H1 (cell line): Measurements from ENCODE around the gene OSBPL2. TPM values are rescaled to one million over a fixed set of nuclear protein-coding genes. Genes with fewer than 3 reads are reported as not detected.

ENCODE experiments used
- CTCF ChIA-PET: fragments of 300-600 bp; sonication (Branson Sonifier 250); formaldehyde crosslinking; loops from one replicate; lab custom pipeline; 2021; ENCODE audit not compliant: partially characterized antibody; lab: Charles Lee
- POLR2A ChIA-PET: fragments of 300-600 bp; sonication (Branson Sonifier 250); formaldehyde crosslinking; loops from one replicate; lab custom pipeline; 2021; ENCODE audit warnings: inconsistent platforms; ENCODE audit not compliant: partially characterized antibody; lab: Charles Lee
- DNase-seq, 2 experiments: peaks; one replicate each; pipeline versions ENCODE4 v3.0.0 to v3.0.0-alpha.2; 2010 to 2022; ENCODE audit warnings: low spot score in 2 of 2, low read depth in 1 of 2, mixed read lengths in 1 of 2
- FAIRE-seq: peaks from 2 replicates; lab custom pipeline; 2011; peaks lifted over from hg19 to GRCh38; lab: Jason Lieb, UNC
- H2AFZ ChIP-seq: 2 replicates; pipeline ENCODE4 v1.8.1; 2012; ENCODE audit warnings: low read length, inconsistent platforms
- H2AK5ac ChIP-seq: 2 replicates; pipeline ENCODE4 v1.6.1; 2013; ENCODE audit warnings: low read depth, low read length
- H2BK120ac ChIP-seq: replicated peaks from 2 replicates; pipeline ENCODE3; 2013; ENCODE audit warnings: low read depth, low read length, inconsistent platforms
- H2BK12ac ChIP-seq: 2 replicates; pipeline ENCODE4 v1.6.1; 2013; ENCODE audit warnings: low read depth, low read length
- H2BK15ac ChIP-seq: 2 replicates; pipeline ENCODE4 v1.6.1; 2013; ENCODE audit warnings: low read length
- H2BK20ac ChIP-seq: 2 replicates; pipeline ENCODE4 v1.6.1; 2013; ENCODE audit warnings: low read length
- H2BK5ac ChIP-seq: 2 replicates; pipeline ENCODE4 v1.6.1; 2013; ENCODE audit warnings: low read depth, low read length
- H3K14ac ChIP-seq: 2 replicates; pipeline ENCODE4 v1.6.1; 2013; ENCODE audit warnings: inconsistent platforms; ENCODE audit not compliant: insufficient read length
- H3K18ac ChIP-seq: 2 replicates; pipeline ENCODE4 v1.6.1; 2013; ENCODE audit warnings: low read length; ENCODE audit errors: extremely low read depth
- H3K23ac ChIP-seq: 2 replicates; pipeline ENCODE4 v1.6.1; 2013; ENCODE audit warnings: inconsistent platforms; ENCODE audit not compliant: insufficient read length
- H3K23me2 ChIP-seq: 2 replicates; pipeline ENCODE4 v1.6.1; 2013; ENCODE audit warnings: low read depth, low read length
- H3K27ac ChIP-seq: 2 replicates; pipeline ENCODE4 v1.6.1; 2011; ENCODE audit warnings: low read depth, low read length, inconsistent platforms
- H3K27me3 ChIP-seq, 4 experiments: replicated peaks in 1 of 4; 1 replicate in 1 of 4; 2 replicates in 3 of 4; pipeline versions ENCODE4 v1.6.1 to v1.8.1; 2011 to 2013; ENCODE audit warnings: low read length in 3 of 4, mild to moderate bottlenecking in 3 of 4, inconsistent platforms in 2 of 4, mixed read lengths in 2 of 4, moderate library complexity in 1 of 4; ENCODE audit not compliant: control insufficient read depth in 3 of 4, insufficient read depth in 3 of 4; ENCODE audit errors: extremely low read depth in 1 of 4
- H3K36me3 ChIP-seq, 4 experiments: 2 replicates each; pipeline versions ENCODE4 v1.6.1 to v1.8.1; 2011 to 2013; ENCODE audit warnings: mild to moderate bottlenecking in 4 of 4, low read length in 3 of 4, moderate library complexity in 2 of 4, control low read depth in 1 of 4, inconsistent platforms in 1 of 4; ENCODE audit not compliant: insufficient read depth in 4 of 4, control insufficient read depth in 2 of 4
- H3K4ac ChIP-seq: replicated peaks from 2 replicates; pipeline ENCODE3; 2013; ENCODE audit warnings: low read length, low read depth, mixed read lengths, inconsistent platforms; ENCODE audit not compliant: insufficient read length
- H3K4me1 ChIP-seq, 4 experiments: replicated peaks in 1 of 4; 1 replicate in 1 of 4; 2 replicates in 3 of 4; pipeline versions ENCODE4 v1.6.1 to v1.8.1; 2011 to 2013; ENCODE audit warnings: low read length in 3 of 4, inconsistent platforms in 2 of 4, mixed read lengths in 1 of 4; ENCODE audit not compliant: insufficient read depth in 4 of 4, control insufficient read depth in 3 of 4
- H3K4me2 ChIP-seq, 2 experiments: 2 replicates each; pipeline versions ENCODE4 v1.6.1 to v1.8.1; 2011 to 2013; ENCODE audit warnings: low read depth in 2 of 2, low read length in 2 of 2, control low read depth in 1 of 2, inconsistent platforms in 1 of 2, mild to moderate bottlenecking in 1 of 2; ENCODE audit not compliant: insufficient read depth in 1 of 2
- H3K4me3 ChIP-seq, 4 experiments: fragments of 200-600, 300-600 bp in 1 of 4; sonication (generic), shearing (Covaris generic), sonication (Bioruptor Twin) in 1 of 4; 2 replicates each; pipeline versions ENCODE4 v1.5.1 to v1.8.1; 2011 to 2016; ENCODE audit warnings: low read length in 4 of 4, low read depth in 3 of 4, control low read depth in 2 of 4, inconsistent platforms in 2 of 4, mild to moderate bottlenecking in 2 of 4, mixed read lengths in 1 of 4, moderate library complexity in 1 of 4; ENCODE audit not compliant: insufficient read depth in 2 of 4; ENCODE audit errors: extremely low read depth in 1 of 4
- H3K56ac ChIP-seq: replicated peaks from 2 replicates; pipeline ENCODE3; 2013; ENCODE audit warnings: low read depth, mild to moderate bottlenecking, mixed read lengths, low read length, inconsistent platforms; ENCODE audit not compliant: insufficient read length
- H3K79me1 ChIP-seq: 2 replicates; pipeline ENCODE4 v1.6.1; 2013; ENCODE audit warnings: low read depth, low read length, control low read depth
- H3K79me2 ChIP-seq, 2 experiments: 2 replicates each; pipeline versions ENCODE4 v1.6.1 to v1.8.1; 2012 to 2013; ENCODE audit warnings: low read length in 2 of 2, mild to moderate bottlenecking in 2 of 2, inconsistent platforms in 1 of 2; ENCODE audit not compliant: insufficient read depth in 2 of 2, control insufficient read depth in 1 of 2
- H3K9ac ChIP-seq, 4 experiments: replicated peaks in 1 of 4; 1 replicate in 1 of 4; 2 replicates in 3 of 4; pipeline versions ENCODE4 v1.6.1 to v1.8.1; 2011 to 2013; ENCODE audit warnings: low read depth in 3 of 4, low read length in 3 of 4, control low read depth in 2 of 4, mild to moderate bottlenecking in 2 of 4, moderate library complexity in 2 of 4, inconsistent platforms in 1 of 4; ENCODE audit errors: extremely low read depth in 1 of 4
- H3K9me3 ChIP-seq, 2 experiments: 2 replicates each; pipeline versions ENCODE4 v1.6.1 to v1.8.1; 2012 to 2013; ENCODE audit warnings: mild to moderate bottlenecking in 2 of 2, moderate library complexity in 2 of 2, control low read depth in 1 of 2, inconsistent platforms in 1 of 2, low read depth in 1 of 2, low read length in 1 of 2, mixed read lengths in 1 of 2; ENCODE audit not compliant: insufficient read depth in 2 of 2
- H4K20me1 ChIP-seq, 2 experiments: replicated peaks in 1 of 2; 2 replicates each; pipeline versions ENCODE3 to v1.8.1; 2011 to 2013; ENCODE audit warnings: inconsistent platforms in 2 of 2, low read length in 2 of 2, mild to moderate bottlenecking in 1 of 2; ENCODE audit not compliant: insufficient read depth in 2 of 2, control insufficient read depth in 1 of 2
- H4K5ac ChIP-seq: 2 replicates; pipeline ENCODE4 v1.6.1; 2013; ENCODE audit warnings: low read length, low read depth, mixed read lengths, inconsistent platforms; ENCODE audit not compliant: insufficient read length
- H4K8ac ChIP-seq: 2 replicates; pipeline ENCODE4 v1.8.0; 2013; ENCODE audit warnings: mild to moderate bottlenecking, moderate library complexity, low read length, inconsistent platforms; ENCODE audit not compliant: insufficient read depth; ENCODE audit errors: extremely low read depth
- H4K91ac ChIP-seq: replicated peaks from 2 replicates; pipeline ENCODE3; 2013; ENCODE audit warnings: low read length, mixed read lengths, inconsistent platforms; ENCODE audit not compliant: insufficient read length
- CHD1 ChIP-seq: IDR thresholded peaks from 2 replicates; pipeline ENCODE4 v1.6.1; 2012; ENCODE audit warnings: low read depth, low read length, improper control_type of control experiment
- HDAC6 ChIP-seq: IDR thresholded peaks from one replicate; pipeline ENCODE4 v1.7.1; 2012; ENCODE audit warnings: low read depth, mild to moderate bottlenecking, inconsistent platforms, low read length, moderate library complexity
- POLR2A ChIP-seq, 2 experiments: IDR thresholded peaks; 1 replicate in 1 of 2; 2 replicates in 1 of 2; pipeline ENCODE4 v1.6.1; 2011; ENCODE audit warnings: low read depth in 2 of 2, low read length in 2 of 2, mild to moderate bottlenecking in 2 of 2; ENCODE audit errors: control extremely low read depth in 1 of 2
- SAP30 ChIP-seq: fragments of 300-600 bp; sonication (generic); IDR thresholded peaks from 2 replicates; pipeline ENCODE4 v1.7.1; 2012; ENCODE audit warnings: low read length, moderate library complexity, mild to moderate bottlenecking, inconsistent platforms; ENCODE audit not compliant: insufficient read depth, insufficient replicate concordance
- SIN3A ChIP-seq, 2 experiments: IDR thresholded peaks in 1 of 2; conservative IDR thresholded peaks in 1 of 2; 2 replicates each; pipeline ENCODE4 v1.6.1; 2011 to 2012; ENCODE audit warnings: low read length in 2 of 2, improper control_type of control experiment in 1 of 2, low read depth in 1 of 2, mild to moderate bottlenecking in 1 of 2
- SUZ12 ChIP-seq: fragments of 200-600 bp; sonication (generic); IDR thresholded peaks from 2 replicates; pipeline ENCODE4 v1.6.1; 2012; ENCODE audit warnings: mild to moderate bottlenecking, inconsistent platforms, low read length, moderate library complexity, mixed read lengths
- TAF7 ChIP-seq: optimal IDR thresholded peaks from 2 replicates; pipeline ENCODE3; 2011; ENCODE audit warnings: low read depth, mild to moderate bottlenecking, inconsistent platforms, low read length, moderate library complexity, borderline replicate concordance
- TCF12 ChIP-seq: IDR thresholded peaks from 2 replicates; pipeline ENCODE4 v1.6.1; 2011; ENCODE audit warnings: low read depth, mild to moderate bottlenecking, low read length
- ZNF274 ChIP-seq: IDR thresholded peaks from 2 replicates; pipeline ENCODE4 v1.7.0; 2012; ENCODE audit warnings: low read length, borderline replicate concordance; ENCODE audit errors: extremely low read depth
- WGBS, 2 experiments: shearing (Covaris generic) in 1 of 2; methylation state at CpG; one replicate each; pipeline versions ENCODE4 v1.1.6 to v1.1.7; 2013 to 2015; ENCODE audit warnings: low lambda C conversion rate in 2 of 2, mixed read lengths in 2 of 2, inconsistent platforms in 1 of 2, low coverage in 1 of 2, missing lambda C conversion rate in 1 of 2; ENCODE audit not compliant: insufficient replicate concordance in 2 of 2, insufficient coverage in 1 of 2, insufficient read length in 1 of 2; ENCODE audit errors: extremely low coverage in 1 of 2, missing lambda C conversion rate in 1 of 2; 5-methylcytosine and 5-hydroxymethylcytosine counted together
- polyA plus RNA-seq, 7 experiments: library from polyadenylated mRNA; depleted of rRNA in 3 of 7; stranded (reverse) in 5 of 7; unstranded in 2 of 7; fragments of >200 nt in 5 of 7; fragments of 200-250 nt in 2 of 7; gene quantifications; 1 replicate in 5 of 7; 2 replicates in 1 of 7; 4 replicates in 1 of 7; pipeline versions ENCODE4 v1.2.1 to v1.2.3, GENCODE V29; 2011 to 2013; ENCODE audit warnings: missing spikeins in 2 of 7, mixed read lengths in 2 of 7
- total RNA-seq: library from RNA; stranded (reverse); fragmentation: NEBNext Ultra II Directional; extraction: Animal tissue kit (Norgen Biotek cat#: 25700); gene quantifications from 2 replicates; pipeline ENCODE4 v1.2.1, GENCODE V29; 2021

Gene OSBPL2
- total and polyA plus RNA-seq, 2 of the 8 experiments (the other 6 are each of a cell fraction or from before 2014, with no cell fraction given), result 11.7 to 42.4 TPM

DNA sequence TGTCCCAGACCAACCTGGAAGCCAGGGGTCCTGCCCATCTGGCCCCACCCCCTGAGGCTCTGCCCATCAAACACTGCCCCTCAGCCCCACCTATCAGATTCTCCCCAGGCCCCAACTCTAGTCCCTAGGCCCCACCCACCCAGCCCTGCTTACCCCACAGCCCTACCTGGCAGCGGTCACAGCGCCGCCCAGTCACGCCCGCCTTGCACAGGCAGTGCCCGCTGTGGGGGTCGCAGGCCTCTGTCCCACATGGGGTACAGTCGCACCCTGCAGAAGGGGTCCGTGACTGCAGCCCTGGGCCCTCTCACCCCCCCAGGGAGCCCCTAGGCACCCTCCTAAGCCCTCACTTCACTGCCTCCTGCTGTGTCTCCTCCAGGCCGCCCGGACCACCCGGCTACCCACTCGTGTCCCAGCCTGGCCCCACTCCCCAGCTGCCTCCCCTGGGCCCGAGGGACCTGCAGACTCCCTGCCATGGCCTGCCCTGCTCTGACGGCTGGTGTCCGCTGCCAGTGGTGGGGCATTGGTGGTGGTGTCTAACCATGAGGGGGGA, 84.2 kb downstream of the OSBPL2 start:
- WGBS, 2 experiments, result 88% methylated on average over 15 of the region's 16 CpGs; no CpG with 5 or more reads in 1 of the 2 experiments
- Histone ChIP-seq H2BK20ac (no peak overlapping the region), H3K4me1 (no peaks in the 10 kb centered on the region), H3K79me1 (no peaks in the 10 kb centered on the region), H4K91ac (no peak overlapping the region), H4K20me1 (peaks cover 0 to 9% of the 10 kb centered on the region in 2 experiments), H3K4ac (no peak overlapping the region), H2BK15ac (no peak overlapping the region), H4K5ac (no peak overlapping the region), H2BK120ac (no peak overlapping the region), H3K9ac (no peak overlapping the region), H3K79me2 (no peaks in the 10 kb centered on the region), H3K18ac (no peak overlapping the region), H2AK5ac (no peak overlapping the region), H3K56ac (no peak overlapping the region), H3K23me2 (no peaks in the 10 kb centered on the region), H3K36me3 (peaks cover 36 to 83% (median 66%) of the 10 kb centered on the region in 4 experiments; a peak in 7 of 8 replicates), H3K4me3 (no peak overlapping the region), H4K8ac (no peak overlapping the region), H2BK5ac (no peak overlapping the region), H2AFZ (no peak overlapping the region), H3K23ac (no peak overlapping the region), H3K14ac (no peak overlapping the region), H3K4me2 (no peak overlapping the region), H3K27ac (no peak overlapping the region), H3K9me3 (peaks cover 0 to 22% of the 10 kb centered on the region in 2 experiments; a peak in 2 of 4 replicates), H3K27me3 (no peaks in the 10 kb centered on the region), H2BK12ac (no peak overlapping the region)
- POLR2A ChIA-PET, result interaction anchor here (9.0 to 13.3 kb wide), 2 partner anchors 15 to 26 kb away, joined by 95 to 151 read pairs; partner anchors contain the start of gene ADRM1
- CTCF ChIA-PET, result no interaction called here
- DNase-seq, result no peak
- FAIRE-seq, result no peak
- no peak for TF ChIP-seq SAP30
- no peak for TF ChIP-seq ZNF274
- no peak for TF ChIP-seq TCF12
- TF ChIP-seq POLR2A (IDR thresholded peaks at IDR 0.05; ENCODE audit: control extremely low read depth in 1 of 2, low read depth in 2 of 2, low read length in 2 of 2), result no peak
- TF ChIP-seq TAF7, result no peak
- no peak for TF ChIP-seq CHD1
- no peak for TF ChIP-seq HDAC6
- no peak for TF ChIP-seq SIN3A (conservative IDR thresholded peaks at IDR 0.05 in 1 of 2, IDR thresholded peaks at IDR 0.05 in 1 of 2; ENCODE audit: low read depth in 1 of 2, low read length in 2 of 2)
- TF ChIP-seq SUZ12, result no peak
